Inflammatory macrophage (primary cell): ENCODE results near the gene PEMT.

ENCODE experiments used
- DNase-seq, 2 donors: peaks; one replicate each; pipeline ENCODE4 v3.0.0-alpha.2; 2020 to 2022

Gene PEMT

GRCh38 chr17:17570140-17570797, 21.2 kb downstream of the PEMT start:
- DNase-seq, result no peak

GRCh38 chr17:17569691-17570090, 21.8 kb downstream of the PEMT start:
- no peak for DNase-seq

- DNase-seq, result peak; percentile 18 to 56
Measured at GRCh38 chr17:17568772-17569195, 22.7 kb downstream of the PEMT start.

- no peak for DNase-seq
Measured at GRCh38 chr17:17567631-17568030, 23.9 kb downstream of the PEMT start.

- no peak for DNase-seq
Measured at GRCh38 chr17:17566896-17567513, 24.5 kb downstream of the PEMT start.

GRCh38 chr17:17565471-17566339, 25.8 kb downstream of the PEMT start:
- DNase-seq, result no peak

GRCh38 chr17:17564896-17565295, 26.6 kb downstream of the PEMT start:
- DNase-seq, result no peak

- no peak for DNase-seq
Measured at GRCh38 chr17:17564323-17564722, 27.2 kb downstream of the PEMT start.

GRCh38 chr17:17563530-17563929, 28.0 kb downstream of the PEMT start:
- DNase-seq, result no peak

- no peak for DNase-seq
Measured at GRCh38 chr17:17562146-17562511, 29.4 kb downstream of the PEMT start.

- peak; percentile 55 to 59 for DNase-seq
Measured at GRCh38 chr17:17561408-17562145, 29.9 kb downstream of the PEMT start.

GRCh38 chr17:17560975-17561374, 30.5 kb downstream of the PEMT start:
- no peak for DNase-seq

GRCh38 chr17:17560167-17560566, 31.3 kb downstream of the PEMT start:
- DNase-seq, result no peak

GRCh38 chr17:17559164-17559563, 32.3 kb downstream of the PEMT start:
- no peak for DNase-seq

GRCh38 chr17:17558431-17558830, 33.1 kb downstream of the PEMT start:
- no peak for DNase-seq

GRCh38 chr17:17557796-17558195, 33.7 kb downstream of the PEMT start:
- no peak for DNase-seq

- DNase-seq, result no peak
Measured at GRCh38 chr17:17556671-17557070, 34.8 kb downstream of the PEMT start.

- DNase-seq, result no peak
Measured at GRCh38 chr17:17555906-17556305, 35.6 kb downstream of the PEMT start.

GRCh38 chr17:17555151-17555550, 36.4 kb downstream of the PEMT start:
- no peak for DNase-seq

- DNase-seq, result no peak
Measured at GRCh38 chr17:17554266-17554665, 37.2 kb downstream of the PEMT start.

- no peak for DNase-seq
Measured at GRCh38 chr17:17553217-17554195, 38.0 kb downstream of the PEMT start.
